ENCODE measurements around the gene MMEL1.

- TF ChIP-seq, protein P1, sequence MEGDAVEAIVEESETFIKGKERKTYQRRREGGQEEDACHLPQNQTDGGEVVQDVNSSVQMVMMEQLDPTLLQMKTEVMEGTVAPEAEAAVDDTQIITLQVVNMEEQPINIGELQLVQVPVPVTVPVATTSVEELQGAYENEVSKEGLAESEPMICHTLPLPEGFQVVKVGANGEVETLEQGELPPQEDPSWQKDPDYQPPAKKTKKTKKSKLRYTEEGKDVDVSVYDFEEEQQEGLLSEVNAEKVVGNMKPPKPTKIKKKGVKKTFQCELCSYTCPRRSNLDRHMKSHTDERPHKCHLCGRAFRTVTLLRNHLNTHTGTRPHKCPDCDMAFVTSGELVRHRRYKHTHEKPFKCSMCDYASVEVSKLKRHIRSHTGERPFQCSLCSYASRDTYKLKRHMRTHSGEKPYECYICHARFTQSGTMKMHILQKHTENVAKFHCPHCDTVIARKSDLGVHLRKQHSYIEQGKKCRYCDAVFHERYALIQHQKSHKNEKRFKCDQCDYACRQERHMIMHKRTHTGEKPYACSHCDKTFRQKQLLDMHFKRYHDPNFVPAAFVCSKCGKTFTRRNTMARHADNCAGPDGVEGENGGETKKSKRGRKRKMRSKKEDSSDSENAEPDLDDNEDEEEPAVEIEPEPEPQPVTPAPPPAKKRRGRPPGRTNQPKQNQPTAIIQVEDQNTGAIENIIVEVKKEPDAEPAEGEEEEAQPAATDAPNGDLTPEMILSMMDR (IDR thresholded peaks at IDR 0.05) = no peak
- no peak for TF ChIP-seq POLR2A (IDR thresholded peaks at IDR 0.05)
These were observed 9.3 kb upstream of the MMEL1 start for GRCh38 chr1:2642131-2642559.

Measured in heart left ventricle (tissue), 13 donors.